SK-N-MC (cell line): ENCODE results near the gene ZDHHC14.

Experiments
- EZH2 ChIP-seq: fragments of 200-600 bp; sonication (generic); IDR thresholded peaks from one replicate; pipeline ENCODE4 v1.6.1; 2017; ENCODE audit warnings: antibody characterized with exemption
- FOXP2 ChIP-seq: optimal IDR thresholded peaks from 2 replicates; pipeline ENCODE3; 2011; ENCODE audit warnings: mild to moderate bottlenecking, moderate library complexity; ENCODE audit not compliant: insufficient read depth; ENCODE audit errors: extremely low read length, control extremely low read depth
- POLR2AphosphoS5 ChIP-seq: IDR thresholded peaks from 2 replicates; pipeline ENCODE4 v1.6.1; 2012; ENCODE audit warnings: mild to moderate bottlenecking, low read depth, low read length, borderline replicate concordance

GRCh38 chr6:157528931-157529653 is 148.1 kb downstream of the ZDHHC14 start:
- TF ChIP-seq POLR2AphosphoS5 (no peak), EZH2 (no peak), FOXP2 (no peak)
